H9 (cell line): ENCODE data around the gene CDH13. TPM values are rescaled to one million over a fixed set of nuclear protein-coding genes. Genes with fewer than 3 reads are reported as not detected.

ENCODE experiments used
- DNase-seq: peaks from one replicate; pipeline ENCODE4 v3.0.0-alpha.2; 2017
- H2AFZ ChIP-seq: one replicate; pipeline ENCODE4 v1.6.1; 2013; ENCODE audit warnings: mild to moderate bottlenecking, low read length, control low read depth, moderate library complexity
- H2AK5ac ChIP-seq: 2 replicates; pipeline ENCODE4 v1.6.1; 2013; ENCODE audit warnings: low read length, control low read depth, mixed read lengths; ENCODE audit not compliant: insufficient read length
- H2BK120ac ChIP-seq: one replicate; pipeline ENCODE4 v1.6.1; 2013; ENCODE audit warnings: low read depth, mild to moderate bottlenecking, low read length, control low read depth, inconsistent platforms; ENCODE audit not compliant: poor library complexity, severe bottlenecking
- H2BK12ac ChIP-seq: 2 replicates; pipeline ENCODE4 v1.6.1; 2013; ENCODE audit warnings: low read length, control low read depth, mixed read lengths, low read depth; ENCODE audit not compliant: insufficient read length
- H2BK15ac ChIP-seq: 2 replicates; pipeline ENCODE4 v1.6.1; 2013; ENCODE audit warnings: low read depth, low read length, control low read depth
- H2BK20ac ChIP-seq: one replicate; pipeline ENCODE4 v1.6.1; 2013; ENCODE audit warnings: low read depth, mild to moderate bottlenecking, low read length, control low read depth, inconsistent platforms; ENCODE audit not compliant: poor library complexity, severe bottlenecking
- H2BK5ac ChIP-seq: 2 replicates; pipeline ENCODE4 v1.6.1; 2013; ENCODE audit warnings: low read length, control low read depth, mixed read lengths; ENCODE audit not compliant: insufficient read length
- H3K14ac ChIP-seq: 2 replicates; pipeline ENCODE4 v1.6.1; 2013; ENCODE audit warnings: low read length, control low read depth; ENCODE audit not compliant: insufficient read depth
- H3K18ac ChIP-seq: 2 replicates; pipeline ENCODE4 v1.6.1; 2013; ENCODE audit warnings: low read depth, mild to moderate bottlenecking, mixed read lengths, low read length, control low read depth; ENCODE audit not compliant: insufficient read length
- H3K23ac ChIP-seq: 2 replicates; pipeline ENCODE4 v1.6.1; 2013; ENCODE audit warnings: low read length, control low read depth, mixed read lengths, low read depth; ENCODE audit not compliant: insufficient read length
- H3K23me2 ChIP-seq: 2 replicates; pipeline ENCODE4 v1.6.1; 2013; ENCODE audit warnings: low read depth, mild to moderate bottlenecking, mixed read lengths, low read length, control low read depth; ENCODE audit not compliant: insufficient read length, poor library complexity, severe bottlenecking
- H3K27ac ChIP-seq: 2 replicates; pipeline ENCODE4 v1.5.1; 2013; ENCODE audit warnings: low read length, control low read depth, mixed read lengths, low read depth; ENCODE audit not compliant: insufficient read length
- H3K27me3 ChIP-seq: 2 replicates; pipeline ENCODE4 v1.6.1; 2013; ENCODE audit warnings: low read length, control low read depth, inconsistent platforms; ENCODE audit not compliant: insufficient read depth
- H3K4ac ChIP-seq: 2 replicates; pipeline ENCODE4 v1.6.1; 2013; ENCODE audit warnings: low read depth, mild to moderate bottlenecking, control low read depth, inconsistent platforms, low read length, moderate library complexity
- H3K4me1 ChIP-seq: 2 replicates; pipeline ENCODE4 v1.6.1; 2013; ENCODE audit warnings: low read length, control low read depth, inconsistent platforms; ENCODE audit not compliant: insufficient read depth
- H3K4me2 ChIP-seq: 2 replicates; pipeline ENCODE4 v1.6.1; 2013; ENCODE audit warnings: low read length, control low read depth, mixed read lengths; ENCODE audit not compliant: insufficient read length, insufficient read depth
- H3K56ac ChIP-seq: 2 replicates; pipeline ENCODE4 v1.6.1; 2013; ENCODE audit warnings: low read depth, mild to moderate bottlenecking, mixed read lengths, low read length, control low read depth; ENCODE audit not compliant: insufficient read length
- H3K79me1 ChIP-seq: 2 replicates; pipeline ENCODE4 v1.6.1; 2013; ENCODE audit warnings: low read depth, mild to moderate bottlenecking, moderate library complexity, low read length, control low read depth, inconsistent platforms; ENCODE audit not compliant: insufficient read depth, poor library complexity, severe bottlenecking
- H3K79me2 ChIP-seq: 2 replicates; pipeline ENCODE4 v1.6.1; 2013; ENCODE audit warnings: low read length, control low read depth, inconsistent platforms; ENCODE audit not compliant: insufficient read depth
- H3K9ac ChIP-seq: 2 replicates; pipeline ENCODE4 v1.6.1; 2013; ENCODE audit warnings: low read length, control low read depth, mixed read lengths; ENCODE audit not compliant: insufficient read length; ENCODE audit errors: extremely low read depth
- H3K9me3 ChIP-seq: one replicate; pipeline ENCODE4 v1.6.1; 2013; ENCODE audit warnings: low read depth, low read length, inconsistent platforms; ENCODE audit not compliant: control insufficient read depth
- H3T11ph ChIP-seq: one replicate; pipeline ENCODE4 v1.6.1; 2013; ENCODE audit warnings: mild to moderate bottlenecking, low read length, control low read depth, inconsistent platforms
- H4K20me1 ChIP-seq: one replicate; pipeline ENCODE4 v1.6.1; 2013; ENCODE audit not compliant: control insufficient read depth, insufficient read length, insufficient read depth
- H4K5ac ChIP-seq: 2 replicates; pipeline ENCODE4 v1.6.1; 2013; ENCODE audit warnings: low read depth, mild to moderate bottlenecking, mixed read lengths, low read length, control low read depth; ENCODE audit not compliant: insufficient read length
- H4K8ac ChIP-seq: replicated peaks from 2 replicates; pipeline ENCODE4 v1.6.1; 2013; ENCODE audit warnings: low read length, control low read depth, mixed read lengths, low read depth; ENCODE audit not compliant: insufficient read length
- H4K91ac ChIP-seq: 2 replicates; pipeline ENCODE4 v1.6.1; 2013; ENCODE audit warnings: low read depth, mild to moderate bottlenecking, moderate library complexity, mixed read lengths, low read length, control low read depth; ENCODE audit not compliant: insufficient read length
- H3K27ac Mint-ChIP-seq, 3 experiments: 2 replicates in 2 of 3; 3 replicates in 1 of 3; pipeline ENCODE4 v1.8.0; 2020 to 2021; ENCODE audit warnings: mixed read lengths in 3 of 3, mild to moderate bottlenecking in 1 of 3, moderate library complexity in 1 of 3
- H3K27me3 Mint-ChIP-seq: 2 replicates; pipeline ENCODE4 v1.8.0; 2021; ENCODE audit warnings: low read depth, mild to moderate bottlenecking, moderate library complexity, mixed read lengths
- H3K36me3 Mint-ChIP-seq, 3 experiments: 2 replicates in 2 of 3; 3 replicates in 1 of 3; pipeline ENCODE4 v1.8.0; 2020 to 2021; ENCODE audit warnings: low read depth in 3 of 3, mixed read lengths in 3 of 3; ENCODE audit not compliant: insufficient read depth in 1 of 3
- H3K4me1 Mint-ChIP-seq, 2 experiments: 2 replicates each; pipeline ENCODE4 v1.8.0; 2020; ENCODE audit warnings: mixed read lengths in 2 of 2
- H3K4me3 Mint-ChIP-seq, 2 experiments: 2 replicates in 1 of 2; 3 replicates in 1 of 2; pipeline ENCODE4 v1.8.0; 2020 to 2021; ENCODE audit warnings: mild to moderate bottlenecking in 2 of 2, mixed read lengths in 2 of 2, moderate library complexity in 1 of 2
- H3K9me3 Mint-ChIP-seq, 2 experiments: 2 replicates in 1 of 2; 3 replicates in 1 of 2; pipeline ENCODE4 v1.8.0; 2020; ENCODE audit warnings: mild to moderate bottlenecking in 2 of 2, mixed read lengths in 2 of 2, moderate library complexity in 1 of 2
- WGBS: extraction: QIAGEN DNeasy Blood & Tissue Kit; methylation state at CpG from one replicate; pipeline ENCODE4 v1.1.7; 2013; ENCODE audit warnings: missing lambda C conversion rate, low lambda C conversion rate, mixed read lengths; ENCODE audit not compliant: insufficient read length; ENCODE audit errors: extremely low coverage; 5-methylcytosine and 5-hydroxymethylcytosine counted together
- total RNA-seq: library from RNA; stranded (reverse); gene quantifications from 2 replicates; pipeline ENCODE4 v1.2.1, GENCODE V29; 2021
- TF ChIP-seq, protein P1 (sequence below): fragments of 200-600 bp; sonication (generic); conservative IDR thresholded peaks from 3 replicates; pipeline ENCODE4 v1.8.0; 2021; ENCODE audit warnings: antibody characterized with exemption, mild to moderate bottlenecking

The CDH13 gene
- total RNA-seq, 1 experiment from 2014 or later, result 1.5 TPM

DNA sequence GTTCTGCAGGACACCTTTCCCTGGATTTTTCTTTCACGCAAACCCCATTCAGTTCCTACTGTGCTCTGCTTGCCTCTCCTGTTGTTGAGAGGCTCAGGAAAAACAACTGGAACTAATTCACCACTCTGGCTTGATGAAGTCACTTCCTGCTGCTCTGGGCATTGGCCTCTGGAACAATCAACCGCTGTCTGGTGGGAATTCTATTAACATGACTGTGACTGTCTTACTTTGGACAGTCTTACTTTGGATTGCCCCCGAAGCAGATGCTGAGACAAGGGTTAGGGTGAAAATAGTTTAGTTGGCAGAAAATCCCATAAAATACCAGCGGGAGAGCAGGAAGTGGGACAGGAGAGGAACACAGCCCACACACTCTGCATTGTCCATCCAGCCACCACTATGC, 1091.0 kb downstream of the CDH13 start:
- no peaks in the 10 kb centered on the region; a peak in 1 of 5 replicates for H3K9me3 Mint-ChIP-seq
- no peak overlapping the region for H3K27ac Mint-ChIP-seq
- Histone ChIP-seq H3K14ac (no peak overlapping the region), H2BK15ac (no peak overlapping the region), H2AK5ac (no peak overlapping the region), H3K56ac (no peak overlapping the region), H3K4me1 (no peaks in the 10 kb centered on the region), H4K20me1 (no peaks in the 10 kb centered on the region), H2BK120ac (no peak overlapping the region), H3K27ac (no peak overlapping the region), H3K9ac (no peak overlapping the region), H3K27me3 (no peaks in the 10 kb centered on the region), H3K4me2 (no peak overlapping the region), H2BK5ac (no peak overlapping the region), H3K18ac (no peak overlapping the region), H4K5ac (no peak overlapping the region), H4K91ac (no peak overlapping the region), H3K79me1 (no peaks in the 10 kb centered on the region), H2BK20ac (no peak overlapping the region), H3K23ac (no peak overlapping the region), H3K23me2 (no peaks in the 10 kb centered on the region), H2BK12ac (no peak overlapping the region), H3T11ph (no peak overlapping the region), H4K8ac (no peak overlapping the region), H3K9me3 (no peaks in the 10 kb centered on the region), H3K4ac (no peak overlapping the region), H2AFZ (no peak overlapping the region), H3K79me2 (no peaks in the 10 kb centered on the region)
- no CpG with 5 or more reads among the region's 4 CpGs for WGBS
- no peaks in the 10 kb centered on the region for H3K36me3 Mint-ChIP-seq
- peaks cover 2% of the 10 kb centered on the region; the same call in 1 of the 2 replicates for H3K27me3 Mint-ChIP-seq
- H3K4me3 Mint-ChIP-seq, result no peak overlapping the region
- no peak for DNase-seq
- H3K4me1 Mint-ChIP-seq, result peaks cover 14 to 16% of the 10 kb centered on the region in 2 experiments; a peak in 3 of 4 replicates
- TF ChIP-seq, protein P1, sequence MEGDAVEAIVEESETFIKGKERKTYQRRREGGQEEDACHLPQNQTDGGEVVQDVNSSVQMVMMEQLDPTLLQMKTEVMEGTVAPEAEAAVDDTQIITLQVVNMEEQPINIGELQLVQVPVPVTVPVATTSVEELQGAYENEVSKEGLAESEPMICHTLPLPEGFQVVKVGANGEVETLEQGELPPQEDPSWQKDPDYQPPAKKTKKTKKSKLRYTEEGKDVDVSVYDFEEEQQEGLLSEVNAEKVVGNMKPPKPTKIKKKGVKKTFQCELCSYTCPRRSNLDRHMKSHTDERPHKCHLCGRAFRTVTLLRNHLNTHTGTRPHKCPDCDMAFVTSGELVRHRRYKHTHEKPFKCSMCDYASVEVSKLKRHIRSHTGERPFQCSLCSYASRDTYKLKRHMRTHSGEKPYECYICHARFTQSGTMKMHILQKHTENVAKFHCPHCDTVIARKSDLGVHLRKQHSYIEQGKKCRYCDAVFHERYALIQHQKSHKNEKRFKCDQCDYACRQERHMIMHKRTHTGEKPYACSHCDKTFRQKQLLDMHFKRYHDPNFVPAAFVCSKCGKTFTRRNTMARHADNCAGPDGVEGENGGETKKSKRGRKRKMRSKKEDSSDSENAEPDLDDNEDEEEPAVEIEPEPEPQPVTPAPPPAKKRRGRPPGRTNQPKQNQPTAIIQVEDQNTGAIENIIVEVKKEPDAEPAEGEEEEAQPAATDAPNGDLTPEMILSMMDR, result no peak
